SH-SY5Y (cell line): Measurements from ENCODE around the gene SGTA.

Source experiments
- GATA2 ChIP-seq: IDR thresholded peaks from 2 replicates; pipeline ENCODE4 v1.6.1; 2011; ENCODE audit warnings: mild to moderate bottlenecking, low read depth, low read length
- GATA3 ChIP-seq: IDR thresholded peaks from 2 replicates; pipeline ENCODE4 v1.6.1; 2011; ENCODE audit warnings: low read depth, mild to moderate bottlenecking, low read length, moderate library complexity

- TF ChIP-seq GATA3 (no peak), GATA2 (no peak)
Observed at GRCh38 chr19:2793126-2793525, 10.1 kb upstream of the SGTA start.
